Activated naive CD4-positive, alpha-beta T cell treated with anti-CD3 and anti-CD28 coated beads, Interleukin-2, amount 10 ng/mL, durations not matched to agents 7 days and 5 days (primary cell): ENCODE data around the gene TCTN2.

Source experiments
- CTCF ChIA-PET: fragments of 350-600 bp; sonication (Branson Sonifier 250); formaldehyde crosslinking; loops from one replicate; lab custom pipeline; 2021; ENCODE audit warnings: antibody characterized with exemption; lab: Charles Lee
- DNase-seq: peaks from one replicate; pipeline ENCODE4 v3.0.0-alpha.2; 2020
- H3K27ac Mint-ChIP-seq: one replicate; pipeline ENCODE4 v1.8.0; 2021; ENCODE audit warnings: mild to moderate bottlenecking, moderate library complexity, mixed read lengths
- H3K27me3 Mint-ChIP-seq: one replicate; pipeline ENCODE4 v1.8.0; 2021; ENCODE audit warnings: mild to moderate bottlenecking, mixed read lengths
- H3K36me3 Mint-ChIP-seq: one replicate; pipeline ENCODE4 v1.8.0; 2021; ENCODE audit warnings: mixed read lengths
- H3K4me1 Mint-ChIP-seq: one replicate; pipeline ENCODE4 v1.8.0; 2021; ENCODE audit warnings: mixed read lengths
- H3K4me3 Mint-ChIP-seq: one replicate; pipeline ENCODE4 v1.8.0; 2021; ENCODE audit warnings: mild to moderate bottlenecking, moderate library complexity, mixed read lengths
- H3K9me3 Mint-ChIP-seq: one replicate; pipeline ENCODE4 v1.8.0; 2021; ENCODE audit warnings: mixed read lengths

TCTN2 gene

GRCh38 chr12:123712780-123713319, 41.9 kb downstream of the TCTN2 start:
- Mint-ChIP-seq H3K9me3 (no peaks in the 10 kb centered on the region), H3K4me1 (peaks cover 41% of the 10 kb centered on the region), H3K4me3 (peak overlapping the region; percentile 78), H3K36me3 (peaks cover 2% of the 10 kb centered on the region), H3K27me3 (peaks cover 7% of the 10 kb centered on the region), H3K27ac (peak overlapping the region; percentile 65)
- CTCF ChIA-PET, result interaction anchor here (1.2 kb wide), 2 partner anchors 10 to 56 kb away, joined by 3 to 5 read pairs; no protein-coding TSS in a partner anchor
- DNase-seq, result no peak

GRCh38 chr12:123713398-123713797, 42.5 kb downstream of the TCTN2 start:
- DNase-seq, result no peak
- Mint-ChIP-seq H3K36me3 (peaks cover 2% of the 10 kb centered on the region), H3K4me3 (peak overlapping the region; percentile 78), H3K27ac (peak overlapping the region; percentile 65), H3K4me1 (peaks cover 41% of the 10 kb centered on the region), H3K9me3 (no peaks in the 10 kb centered on the region), H3K27me3 (peaks cover 7% of the 10 kb centered on the region)
- CTCF ChIA-PET, result interaction anchor here (1.2 kb wide), 2 partner anchors 9 to 57 kb away, joined by 3 to 5 read pairs; no protein-coding TSS in a partner anchor

- Mint-ChIP-seq H3K4me1 (peaks cover 41% of the 10 kb centered on the region), H3K9me3 (no peaks in the 10 kb centered on the region), H3K27ac (peak overlapping the region; percentile 65), H3K36me3 (peaks cover 2% of the 10 kb centered on the region), H3K27me3 (peaks cover 7% of the 10 kb centered on the region), H3K4me3 (peak overlapping the region; percentile 78)
- peak; percentile 24 for DNase-seq
- CTCF ChIA-PET, result interaction anchor here (1.2 to 1.5 kb wide), 3 partner anchors 9 to 112 kb away, joined by 3 to 5 read pairs (median 4); partner anchors contain the start of gene DDX55
Observed at GRCh38 chr12:123713823-123714585, 43.1 kb downstream of the TCTN2 start.

GRCh38 chr12:123715195-123715594, 44.3 kb downstream of the TCTN2 start:
- Mint-ChIP-seq H3K9me3 (no peaks in the 10 kb centered on the region), H3K27me3 (peaks cover 7% of the 10 kb centered on the region), H3K4me3 (no peak overlapping the region), H3K27ac (peak overlapping the region; percentile 74), H3K36me3 (peaks cover 9% of the 10 kb centered on the region), H3K4me1 (peaks cover 42% of the 10 kb centered on the region)
- CTCF ChIA-PET, result interaction anchor here (1.5 kb wide), 1 partner anchor 113 kb away, joined by 4 read pairs; the partner anchor contains the start of gene DDX55
- DNase-seq, result no peak

GRCh38 chr12:123717350-123717749, 46.4 kb downstream of the TCTN2 start:
- CTCF ChIA-PET, result no interaction called here
- Mint-ChIP-seq H3K4me3 (no peak overlapping the region), H3K4me1 (peaks cover 34% of the 10 kb centered on the region), H3K9me3 (no peaks in the 10 kb centered on the region), H3K36me3 (peaks cover 12% of the 10 kb centered on the region), H3K27ac (peak overlapping the region; percentile 59), H3K27me3 (no peaks in the 10 kb centered on the region)
- DNase-seq, result no peak

- Mint-ChIP-seq H3K9me3 (no peaks in the 10 kb centered on the region), H3K36me3 (peaks cover 19% of the 10 kb centered on the region), H3K4me3 (no peak overlapping the region), H3K27ac (no peak overlapping the region), H3K4me1 (peaks cover 24% of the 10 kb centered on the region), H3K27me3 (no peaks in the 10 kb centered on the region)
- CTCF ChIA-PET, result no interaction called here
- DNase-seq, result no peak
Observed at GRCh38 chr12:123720141-123720814, 49.4 kb downstream of the TCTN2 start.

- CTCF ChIA-PET, result no interaction called here
- Mint-ChIP-seq H3K27ac (no peak overlapping the region), H3K4me1 (peaks cover 21% of the 10 kb centered on the region), H3K4me3 (no peak overlapping the region), H3K36me3 (peaks cover 23% of the 10 kb centered on the region), H3K27me3 (no peaks in the 10 kb centered on the region), H3K9me3 (no peaks in the 10 kb centered on the region)
- no peak for DNase-seq
Observed at GRCh38 chr12:123721245-123721644, 50.3 kb downstream of the TCTN2 start.

GRCh38 chr12:123723011-123723410, 52.1 kb downstream of the TCTN2 start:
- CTCF ChIA-PET, result interaction anchor here (1.6 kb wide), 1 partner anchor 10 kb away, joined by 5 read pairs; no protein-coding TSS in a partner anchor
- no peak overlapping the region for H3K27ac Mint-ChIP-seq
- peaks cover 31% of the 10 kb centered on the region for H3K36me3 Mint-ChIP-seq
- H3K4me1 Mint-ChIP-seq, result peaks cover 20% of the 10 kb centered on the region
- H3K9me3 Mint-ChIP-seq, result no peaks in the 10 kb centered on the region
- no peaks in the 10 kb centered on the region for H3K27me3 Mint-ChIP-seq
- no peak for DNase-seq
- H3K4me3 Mint-ChIP-seq, result no peak overlapping the region

GRCh38 chr12:123723765-123724164, 52.9 kb downstream of the TCTN2 start:
- no peaks in the 10 kb centered on the region for H3K9me3 Mint-ChIP-seq
- no peak for DNase-seq
- CTCF ChIA-PET, result no interaction called here
- H3K27me3 Mint-ChIP-seq, result no peaks in the 10 kb centered on the region
- no peak overlapping the region for H3K4me3 Mint-ChIP-seq
- peaks cover 20% of the 10 kb centered on the region for H3K4me1 Mint-ChIP-seq
- peaks cover 36% of the 10 kb centered on the region for H3K36me3 Mint-ChIP-seq
- H3K27ac Mint-ChIP-seq, result peak overlapping the region; percentile 24

GRCh38 chr12:123726244-123726643, 55.3 kb downstream of the TCTN2 start:
- Mint-ChIP-seq H3K4me3 (no peak overlapping the region), H3K36me3 (peaks cover 40% of the 10 kb centered on the region), H3K9me3 (no peaks in the 10 kb centered on the region), H3K4me1 (peaks cover 15% of the 10 kb centered on the region), H3K27me3 (no peaks in the 10 kb centered on the region), H3K27ac (no peak overlapping the region)
- DNase-seq, result no peak
- CTCF ChIA-PET, result interaction anchor here (1.3 kb wide), 1 partner anchor 18 kb away, joined by 5 read pairs; no protein-coding TSS in a partner anchor

- no peak overlapping the region for H3K4me3 Mint-ChIP-seq
- H3K27ac Mint-ChIP-seq, result no peak overlapping the region
- H3K27me3 Mint-ChIP-seq, result no peaks in the 10 kb centered on the region
- H3K4me1 Mint-ChIP-seq, result peaks cover 15% of the 10 kb centered on the region
- no peak for DNase-seq
- H3K9me3 Mint-ChIP-seq, result no peaks in the 10 kb centered on the region
- CTCF ChIA-PET, result interaction anchor here (1.3 kb wide), 1 partner anchor 17 kb away, joined by 5 read pairs; no protein-coding TSS in a partner anchor
- peaks cover 47% of the 10 kb centered on the region for H3K36me3 Mint-ChIP-seq
Observed at GRCh38 chr12:123726962-123727361, 56.0 kb downstream of the TCTN2 start.

- DNase-seq, result no peak
- no peak overlapping the region for H3K4me3 Mint-ChIP-seq
- no peak overlapping the region for H3K27ac Mint-ChIP-seq
- H3K36me3 Mint-ChIP-seq, result peaks cover 52% of the 10 kb centered on the region
- CTCF ChIA-PET, result no interaction called here
- peaks cover 11% of the 10 kb centered on the region for H3K4me1 Mint-ChIP-seq
- H3K27me3 Mint-ChIP-seq, result no peaks in the 10 kb centered on the region
- no peaks in the 10 kb centered on the region for H3K9me3 Mint-ChIP-seq
Observed at GRCh38 chr12:123727878-123728277, 57.0 kb downstream of the TCTN2 start.

GRCh38 chr12:123731596-123731995, 60.7 kb downstream of the TCTN2 start:
- no peak overlapping the region for H3K4me3 Mint-ChIP-seq
- H3K9me3 Mint-ChIP-seq, result no peaks in the 10 kb centered on the region
- DNase-seq, result no peak
- H3K27me3 Mint-ChIP-seq, result no peaks in the 10 kb centered on the region
- no peaks in the 10 kb centered on the region for H3K4me1 Mint-ChIP-seq
- H3K27ac Mint-ChIP-seq, result no peak overlapping the region
- H3K36me3 Mint-ChIP-seq, result peaks cover 64% of the 10 kb centered on the region
- CTCF ChIA-PET, result no interaction called here

GRCh38 chr12:123732251-123732650, 61.3 kb downstream of the TCTN2 start:
- H3K9me3 Mint-ChIP-seq, result no peaks in the 10 kb centered on the region
- H3K36me3 Mint-ChIP-seq, result peaks cover 68% of the 10 kb centered on the region
- CTCF ChIA-PET, result no interaction called here
- H3K27ac Mint-ChIP-seq, result no peak overlapping the region
- H3K27me3 Mint-ChIP-seq, result no peaks in the 10 kb centered on the region
- DNase-seq, result no peak
- H3K4me1 Mint-ChIP-seq, result no peaks in the 10 kb centered on the region
- no peak overlapping the region for H3K4me3 Mint-ChIP-seq
